HG03571 (cell line): Measurements from ENCODE around the gene WFDC5.
"Not testable (repeated sequence)": the region's sequence is repeated elsewhere in the genome, so short reads cannot be mapped to it uniquely, and the experiment has no call there.

Source experiments
- ATAC-seq: cut with Tn5 transposase; IDR thresholded peaks from one replicate; pipeline ENCODE4 v1.9.1; 2021; ENCODE audit not compliant: unreplicated experiment

The WFDC5 gene

GRCh38 chr20:45090481-45090880 is 24.5 kb downstream of the WFDC5 start:
- no peak for ATAC-seq

- no peak for ATAC-seq
Measured at GRCh38 chr20:45088247-45088646, 26.7 kb downstream of the WFDC5 start.

DNA sequence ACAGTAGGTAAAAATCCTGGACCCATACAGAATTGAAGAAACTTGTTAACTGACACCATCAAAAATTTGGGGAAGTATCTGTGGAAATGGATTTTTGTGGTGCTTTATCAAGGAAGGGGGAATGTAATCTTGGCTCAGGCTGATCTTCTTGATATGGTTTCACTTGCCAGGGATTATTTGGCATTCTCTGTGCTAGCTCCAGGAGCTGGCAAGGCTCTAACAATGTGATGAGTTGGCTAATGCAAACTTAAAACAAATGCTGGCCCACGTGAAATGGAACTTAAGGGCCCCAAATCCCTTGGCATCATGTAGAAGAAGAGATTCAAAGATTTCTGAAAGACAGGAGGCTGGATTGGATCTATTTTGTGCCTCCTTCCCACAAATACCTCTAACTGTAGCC is 27.2 kb downstream of the WFDC5 start:
- no peak for ATAC-seq

DNA sequence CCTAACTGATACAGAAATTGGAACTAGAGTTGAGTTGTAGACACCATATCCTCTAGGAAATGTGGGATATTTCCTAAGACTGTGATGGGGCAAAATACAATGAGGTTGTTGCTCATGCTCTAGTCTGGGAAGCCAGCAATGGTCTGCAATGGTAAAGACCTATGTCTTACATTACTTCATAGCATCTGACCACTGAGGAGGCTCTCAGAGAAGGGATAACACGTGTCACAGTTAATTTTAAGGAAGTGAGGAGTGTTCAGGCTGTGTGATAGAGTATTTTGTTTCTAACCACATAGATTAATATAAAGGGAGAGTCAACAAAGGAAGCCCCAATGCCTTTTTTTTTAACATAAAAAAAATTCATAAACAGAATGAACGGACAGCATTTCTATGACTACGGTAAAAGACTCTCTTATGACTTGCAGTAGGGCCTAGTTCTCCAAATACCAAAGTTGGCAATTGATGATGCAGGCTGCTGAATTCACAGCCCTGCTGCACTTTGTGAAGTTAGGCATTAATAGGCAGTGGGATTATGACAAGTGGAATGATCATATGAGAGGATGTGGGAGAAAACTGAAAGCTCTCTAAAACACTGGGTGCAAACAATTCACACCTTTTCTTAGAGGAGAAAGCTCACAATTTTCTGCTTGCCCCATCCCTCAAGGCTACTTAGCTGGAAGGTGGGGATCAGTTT is 27.7 kb downstream of the WFDC5 start:
- ATAC-seq: no peak

GRCh38 chr20:45085867-45086266 is 29.1 kb downstream of the WFDC5 start:
- no peak for ATAC-seq

GRCh38 chr20:45085289-45085688 is 29.7 kb downstream of the WFDC5 start:
- no peak for ATAC-seq

DNA sequence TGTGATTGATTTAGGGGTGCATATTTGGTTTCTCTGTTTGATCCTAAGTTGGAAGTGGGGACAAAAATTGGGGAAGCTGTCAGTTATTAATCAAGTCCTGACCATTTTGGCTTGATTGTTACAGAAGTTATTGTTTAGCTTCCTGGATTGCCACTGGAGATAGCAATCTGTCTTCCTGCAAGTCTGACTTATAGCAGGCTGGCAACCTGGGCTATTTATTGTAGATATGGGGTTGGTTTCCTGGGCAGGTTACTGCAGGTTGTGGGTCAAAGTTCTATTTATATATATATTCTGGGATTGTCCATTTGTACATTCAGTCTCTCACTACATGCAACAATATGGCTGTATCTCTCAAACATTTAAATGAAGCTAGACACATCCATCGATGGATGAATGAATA is 31.8 kb downstream of the WFDC5 start:
- ATAC-seq: no peak

- ATAC-seq: no peak
Measured at GRCh38 chr20:45082468-45082867, 32.5 kb downstream of the WFDC5 start.

- no peak for ATAC-seq
Measured at GRCh38 chr20:45080867-45081624, 33.9 kb downstream of the WFDC5 start.

GRCh38 chr20:45077559-45077958 is 37.4 kb downstream of the WFDC5 start:
- ATAC-seq: no peak

DNA sequence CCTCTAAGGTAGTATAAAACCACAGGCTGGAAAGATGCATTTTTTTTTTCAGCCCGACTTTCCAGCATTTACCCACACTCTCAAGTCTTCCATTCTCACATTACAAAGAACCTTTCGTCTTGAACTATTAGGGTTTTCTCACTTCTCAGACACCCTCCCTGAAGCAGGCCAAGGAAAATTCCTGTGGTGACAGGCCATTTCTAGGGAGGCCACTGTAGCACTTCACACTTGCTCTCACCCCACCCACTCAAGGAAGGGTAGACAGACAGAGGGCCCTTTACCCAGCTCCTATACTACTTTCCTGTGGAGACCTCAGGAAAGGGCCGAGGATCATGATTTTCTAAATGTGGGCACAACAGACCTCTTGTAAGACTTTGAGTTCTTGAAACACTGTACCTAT is 41.8 kb downstream of the WFDC5 start:
- ATAC-seq: no peak

- no peak for ATAC-seq
Measured at GRCh38 chr20:45072066-45072465, 42.9 kb downstream of the WFDC5 start.

DNA sequence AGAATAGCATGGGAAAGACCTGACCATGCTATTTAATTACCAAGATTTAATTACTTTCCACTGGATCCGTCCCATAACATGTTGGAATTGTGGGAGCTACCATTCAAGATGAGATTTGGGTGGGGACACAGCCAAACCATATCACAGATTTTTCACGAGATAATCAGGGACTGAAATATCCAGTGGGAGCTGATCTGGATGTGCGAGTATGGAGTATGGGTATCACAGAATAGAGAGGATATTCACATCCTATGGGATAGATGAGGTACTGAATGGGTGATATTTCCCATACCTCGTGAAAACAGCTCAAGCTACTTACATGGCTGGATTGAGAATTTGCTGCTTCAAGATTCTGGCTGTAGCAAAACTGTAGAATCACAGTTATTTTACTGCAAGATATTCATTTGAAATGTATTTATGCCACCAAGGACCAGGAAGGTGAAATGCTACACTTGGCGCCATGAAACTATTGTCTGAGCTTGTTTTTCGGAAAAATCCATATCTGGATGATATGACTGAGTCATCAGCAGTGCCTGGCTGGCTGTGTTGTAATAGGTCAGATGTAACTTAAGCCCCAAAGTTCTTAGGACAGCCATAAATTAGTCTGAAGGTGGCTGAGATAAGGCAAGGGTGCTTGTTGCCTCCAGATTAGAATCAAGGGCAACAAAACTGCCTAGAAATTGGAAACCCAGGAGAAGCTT is 43.9 kb downstream of the WFDC5 start:
- ATAC-seq: no peak

- ATAC-seq: no peak
Measured at GRCh38 chr20:45069261-45069660, 45.7 kb downstream of the WFDC5 start.

- ATAC-seq: no peak
Measured at GRCh38 chr20:45067558-45067957, 47.4 kb downstream of the WFDC5 start.

- no peak for ATAC-seq
Measured at GRCh38 chr20:45067087-45067486, 47.9 kb downstream of the WFDC5 start.

DNA sequence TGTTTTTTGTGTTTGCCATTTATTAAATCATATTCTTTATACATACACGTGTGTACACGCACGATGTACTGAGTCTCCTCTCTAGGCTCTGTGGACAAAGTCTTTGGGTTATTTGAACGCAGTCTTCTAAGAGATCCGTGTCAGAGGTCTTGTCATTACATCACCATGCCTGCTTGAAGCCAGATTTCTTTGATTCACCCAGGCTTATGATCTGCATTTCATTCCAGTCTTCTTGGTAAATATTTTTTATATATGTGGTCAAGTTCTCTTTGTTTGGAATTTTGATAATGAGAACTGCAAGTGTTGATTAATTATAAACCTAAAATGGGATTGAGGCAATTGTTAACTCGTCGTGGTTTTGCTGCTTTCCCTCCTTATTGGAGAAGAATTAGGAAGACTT is 48.6 kb downstream of the WFDC5 start:
- no peak for ATAC-seq

- ATAC-seq: no peak
Measured at GRCh38 chr20:45064812-45065211, 50.2 kb downstream of the WFDC5 start.

- ATAC-seq: not testable (repeated sequence)
Measured at GRCh38 chr20:45063107-45063506, 51.9 kb downstream of the WFDC5 start.

DNA sequence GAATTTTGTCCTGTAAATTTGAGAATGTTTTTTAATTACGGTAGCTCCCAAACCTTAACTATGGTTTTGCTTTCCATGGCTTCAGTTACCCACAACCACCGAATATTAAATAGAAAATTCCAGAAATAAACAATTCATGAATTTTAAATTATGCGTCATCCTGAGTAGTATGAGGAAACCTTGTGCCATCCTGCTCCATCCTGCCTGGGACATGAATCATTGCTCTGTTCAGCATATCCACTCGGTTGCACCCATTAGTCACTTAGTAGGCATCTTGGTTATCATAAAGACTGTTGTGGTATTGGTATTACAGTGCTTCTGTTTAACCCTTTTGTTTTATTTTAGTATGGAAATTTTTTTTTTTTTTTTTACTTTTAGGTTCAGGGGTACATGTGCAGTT is 53.7 kb downstream of the WFDC5 start:
- ATAC-seq: no peak

GRCh38 chr20:45060294-45060693 is 54.7 kb downstream of the WFDC5 start:
- no peak for ATAC-seq
